T47D (cell line): ENCODE data around the gene DNM1L.

ENCODE experiments used
- DNase-seq, 2 experiments: peaks; one replicate each; pipeline versions ENCODE4 v3.0.0 to v3.0.0-alpha.2; 2011 to 2012; ENCODE audit warnings: low read depth in 1 of 2, low spot score in 1 of 2
- JUND ChIP-seq: IDR thresholded peaks from 2 replicates; pipeline ENCODE4 v1.6.1; 2012; ENCODE audit warnings: low read depth
- in situ Hi-C: cut with HindIII; loops from 2 replicates; pipeline ENCODE4 v1.10.0; 2016; ENCODE audit warnings: low sequenced_read_pairs, low pct_unique_long_range_greater_than_20kb

DNM1L gene

DNA sequence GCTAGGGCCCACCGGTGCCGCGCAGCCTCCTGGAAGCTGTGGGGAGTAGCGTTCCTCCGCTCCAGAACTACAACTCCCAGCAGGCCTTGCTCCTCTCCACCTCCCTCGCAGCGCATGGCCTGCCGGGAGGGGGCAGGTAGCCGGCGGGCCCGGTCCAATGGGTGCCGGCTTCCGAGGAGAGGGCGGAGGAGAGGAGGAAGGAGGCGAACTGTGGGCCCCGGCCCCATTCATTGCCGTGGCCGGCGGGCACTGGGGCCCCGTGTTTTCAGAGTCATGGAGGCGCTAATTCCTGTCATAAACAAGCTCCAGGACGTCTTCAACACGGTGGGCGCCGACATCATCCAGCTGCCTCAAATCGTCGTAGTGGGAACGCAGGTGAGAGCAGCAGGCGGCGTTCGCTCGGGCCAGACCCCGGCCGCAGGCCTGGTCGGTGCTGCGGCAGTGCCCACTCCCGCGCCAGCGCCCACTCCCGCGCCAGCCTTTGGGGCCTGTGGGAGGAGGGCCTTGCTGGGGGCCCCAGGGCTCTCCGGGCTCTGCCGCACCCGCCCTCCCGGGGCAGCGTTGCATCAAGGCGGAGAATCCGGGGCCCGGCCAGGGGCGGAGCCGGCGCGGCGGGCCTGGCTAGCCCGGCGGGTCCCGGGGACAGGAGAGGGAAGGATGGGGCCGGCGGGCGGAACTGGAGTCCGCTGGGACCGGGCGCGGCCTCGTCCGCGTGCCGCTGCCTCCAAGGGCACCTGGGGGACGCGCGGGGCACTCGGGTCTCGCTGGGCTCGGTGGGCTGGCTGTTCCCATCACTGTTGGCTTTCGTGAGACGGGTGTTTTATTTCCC, at the start of gene DNM1L:
Gene DNM1L (plus strand): TSS at position 211 of the 829 bp plus-strand sequence. CDS start 63 bp downstream, at position 274.
- no peak for TF ChIP-seq JUND
- in situ Hi-C loops = no loop called here
- DNase-seq = peak; percentile 83 to 98

GRCh38 chr12:32641287-32641901, 37.7 kb upstream of the DNM1L start:
- in situ Hi-C loops = no loop called here

GRCh38 chr12:32644431-32644830, 34.7 kb upstream of the DNM1L start:
- no peak for DNase-seq
- in situ Hi-C loops = no loop called here
- TF ChIP-seq JUND = no peak

More at GRCh38 chr12:32641287-32641901, 37.7 kb upstream of the DNM1L start:
- no peak for DNase-seq
- TF ChIP-seq JUND = no peak

DNA sequence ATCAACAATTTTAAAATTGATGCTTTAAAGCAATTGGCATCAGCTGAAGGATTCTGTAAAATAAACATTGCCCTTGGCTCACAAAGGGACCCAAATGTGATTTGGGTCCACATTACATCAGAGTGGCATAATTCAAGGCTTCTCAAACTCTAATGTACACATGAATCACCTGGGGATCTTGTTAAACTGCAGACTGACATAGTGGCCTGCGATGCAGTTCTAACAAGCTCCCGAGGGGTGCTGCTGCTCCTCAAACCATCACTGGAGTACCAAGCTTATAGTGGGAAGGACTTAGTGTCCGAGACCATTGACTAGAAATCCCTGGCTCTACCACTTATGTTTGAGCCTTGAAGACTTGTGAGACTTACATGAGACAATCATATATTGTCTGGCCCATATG, 31.8 kb upstream of the DNM1L start:
- TF ChIP-seq JUND = no peak
- in situ Hi-C loops = no loop called here
- DNase-seq = no peak

DNA sequence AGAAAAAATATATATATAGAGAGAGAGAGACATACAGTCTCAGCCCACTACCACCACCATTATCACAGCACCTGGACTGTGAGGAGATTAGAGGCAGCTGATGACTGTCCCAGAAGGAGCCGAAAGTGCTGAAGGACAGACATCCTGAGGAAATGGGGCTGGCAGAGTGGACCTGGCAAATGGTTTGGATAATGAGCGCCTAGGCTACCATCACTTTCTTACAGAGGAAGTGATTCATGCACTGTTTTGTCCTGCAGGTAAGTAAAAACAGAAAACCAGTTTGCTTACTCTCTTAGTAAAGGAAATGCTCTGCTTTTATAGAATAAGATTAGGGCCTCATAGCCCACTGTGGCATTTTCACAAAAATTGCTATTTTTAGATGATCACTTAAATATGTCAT, 28.6 kb upstream of the DNM1L start:
- TF ChIP-seq JUND = no peak
- in situ Hi-C loops = no loop called here
- DNase-seq = no peak

- no peak for DNase-seq
- TF ChIP-seq JUND = no peak
- in situ Hi-C loops = no loop called here
These were observed 27.7 kb upstream of the DNM1L start for GRCh38 chr12:32651151-32651955.

- in situ Hi-C loops = no loop called here
- DNase-seq = no peak
- TF ChIP-seq JUND = no peak
These were observed 27.2 kb upstream of the DNM1L start for GRCh38 chr12:32651956-32652210.

DNA sequence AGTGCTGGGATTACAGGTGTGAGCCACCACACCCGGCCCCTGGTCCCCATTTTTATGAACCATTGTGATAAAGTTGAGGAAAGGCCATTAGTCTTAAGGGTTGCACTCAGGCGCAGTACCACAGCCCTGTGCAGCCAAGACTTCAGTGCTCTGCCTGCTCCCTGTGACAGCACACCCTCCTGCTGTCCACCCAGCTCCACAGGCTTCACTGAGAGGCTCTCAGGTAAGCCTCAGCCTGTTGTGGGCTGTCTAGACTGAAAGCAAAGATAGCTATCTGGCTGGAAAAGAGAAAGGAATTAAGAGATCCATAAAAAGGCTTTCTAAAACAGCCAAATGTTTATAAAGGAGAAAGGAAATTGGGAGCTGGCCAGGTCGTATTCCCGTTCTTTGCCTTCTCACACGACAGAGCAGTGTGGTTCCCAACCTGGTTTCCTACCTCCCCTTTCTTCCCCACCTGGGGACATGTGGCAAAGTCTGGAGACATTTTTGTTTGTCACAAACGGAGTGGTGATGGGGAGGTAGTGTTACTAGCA, 19.1 kb upstream of the DNM1L start:
- TF ChIP-seq JUND = no peak
- DNase-seq = peak in 1 of 2 experiments; percentile 27
- in situ Hi-C loops = no loop called here

GRCh38 chr12:32661706-32662105, 17.4 kb upstream of the DNM1L start:
- TF ChIP-seq JUND = no peak
- in situ Hi-C loops = no loop called here

DNA sequence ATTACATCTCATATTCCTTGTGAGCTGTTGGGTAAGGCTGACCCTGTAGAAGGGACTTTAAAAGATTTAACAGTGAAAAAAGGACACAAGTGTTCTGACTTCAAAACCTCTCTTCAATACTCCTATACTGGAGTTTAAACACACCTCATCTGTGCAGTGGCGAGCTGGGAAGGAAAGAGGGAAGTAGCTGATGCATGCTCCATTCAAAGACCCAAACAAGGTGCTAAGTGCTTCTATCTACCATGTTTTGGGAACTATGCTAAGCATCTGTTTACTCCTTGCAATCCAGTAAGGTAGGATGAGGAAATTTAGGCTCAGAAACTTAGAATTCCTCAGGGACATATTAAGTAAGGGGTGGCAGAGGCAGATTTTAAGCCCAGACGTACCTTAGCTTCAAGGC, 16.4 kb upstream of the DNM1L start:
- TF ChIP-seq JUND = no peak
- in situ Hi-C loops = no loop called here
- DNase-seq = no peak

More at GRCh38 chr12:32661706-32662105, 17.4 kb upstream of the DNM1L start:
- no peak for DNase-seq

DNA sequence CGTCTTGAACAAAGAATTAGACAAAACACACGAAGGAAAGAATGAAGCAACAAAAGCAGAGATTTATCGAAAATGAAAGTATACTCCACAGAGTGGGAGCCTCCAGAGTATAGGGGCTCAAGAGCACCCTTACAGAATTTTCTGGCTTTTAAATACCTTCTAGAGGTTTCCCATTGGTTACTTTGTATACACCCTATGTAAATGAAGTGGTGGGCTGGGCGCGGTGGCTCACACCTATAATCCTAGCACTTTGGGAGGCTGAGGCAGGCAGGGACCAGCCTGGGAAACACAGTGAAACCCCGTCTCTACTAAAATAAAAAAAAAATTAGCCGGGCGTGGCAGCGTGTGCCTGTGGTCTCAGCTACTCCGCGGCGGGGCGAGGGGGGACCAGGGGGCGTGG, 13.1 kb upstream of the DNM1L start:
- no peak for DNase-seq
- in situ Hi-C loops = no loop called here
- no peak for TF ChIP-seq JUND

- TF ChIP-seq JUND = no peak
- no peak for DNase-seq
- in situ Hi-C loops = no loop called here
These were observed 9.5 kb upstream of the DNM1L start for GRCh38 chr12:32669584-32669983.
